Keratinocyte (primary cell): ENCODE measurements around the gene CLEC16A. TPM values are rescaled to one million over a fixed set of nuclear protein-coding genes. Genes with fewer than 3 reads are reported as not detected.

ENCODE experiments used
- DNase-seq: peaks from one replicate; pipeline ENCODE4 v3.0.0-alpha.2; 2011; ENCODE audit warnings: low read depth, missing footprints, low spot score
- FAIRE-seq: peaks from 2 replicates; lab custom pipeline; 2011; peaks lifted over from hg19 to GRCh38; lab: Jason Lieb, UNC
- H2AFZ ChIP-seq: 2 replicates; pipeline ENCODE4 v1.6.0; 2012; ENCODE audit warnings: low read length, control low read depth, inconsistent platforms; ENCODE audit not compliant: control insufficient read depth
- H3K27ac ChIP-seq: 2 replicates; pipeline ENCODE4 v1.5.1; 2011; ENCODE audit warnings: low read length; ENCODE audit not compliant: control insufficient read depth, insufficient read depth
- H3K27me3 ChIP-seq: 3 replicates; pipeline ENCODE4 v1.6.0; 2011; ENCODE audit warnings: low read length; ENCODE audit not compliant: control insufficient read depth, insufficient read depth; ENCODE audit errors: extremely low read depth
- H3K36me3 ChIP-seq, 2 experiments: 2 replicates in 1 of 2; 3 replicates in 1 of 2; pipeline ENCODE4 v1.5.1; 2011; ENCODE audit warnings: low read length in 2 of 2, mild to moderate bottlenecking in 1 of 2; ENCODE audit not compliant: control insufficient read depth in 2 of 2, insufficient read depth in 2 of 2; ENCODE audit errors: extremely low read depth in 1 of 2
- H3K4me1 ChIP-seq: 3 replicates; pipeline ENCODE4 v1.5.1; 2011; ENCODE audit warnings: low read length; ENCODE audit not compliant: control insufficient read depth, insufficient read depth; ENCODE audit errors: extremely low read depth
- H3K4me2 ChIP-seq: 3 replicates; pipeline ENCODE4 v1.6.0; 2011; ENCODE audit warnings: low read depth, low read length; ENCODE audit not compliant: control insufficient read depth, insufficient read depth; ENCODE audit errors: extremely low read depth
- H3K4me3 ChIP-seq, 3 experiments: fragments of 200-600 bp in 1 of 3; sonication (generic) in 1 of 3; 2 replicates in 2 of 3; 3 replicates in 1 of 3; pipeline ENCODE4 v1.5.1; 2011 to 2016; ENCODE audit warnings: low read length in 3 of 3, mild to moderate bottlenecking in 3 of 3, control low read depth in 2 of 3, inconsistent platforms in 1 of 3, low read depth in 1 of 3, mixed read lengths in 1 of 3, mixed run types in 1 of 3, moderate library complexity in 1 of 3; ENCODE audit not compliant: control insufficient read depth in 2 of 3, insufficient read depth in 2 of 3; ENCODE audit errors: extremely low read depth in 1 of 3
- H3K79me2 ChIP-seq: 2 replicates; pipeline ENCODE4 v1.6.0; 2012; ENCODE audit warnings: low read length; ENCODE audit not compliant: control insufficient read depth, insufficient read depth
- H3K9ac ChIP-seq: 3 replicates; pipeline ENCODE4 v1.6.0; 2011; ENCODE audit warnings: low read length; ENCODE audit not compliant: control insufficient read depth, insufficient read depth; ENCODE audit errors: extremely low read depth
- H3K9me1 ChIP-seq: 3 replicates; pipeline ENCODE4 v1.6.0; 2011; ENCODE audit warnings: low read length; ENCODE audit not compliant: control insufficient read depth, insufficient read depth; ENCODE audit errors: extremely low read depth
- H3K9me3 ChIP-seq: 2 replicates; pipeline ENCODE4 v1.5.1; 2012; ENCODE audit warnings: low read depth, low read length; ENCODE audit not compliant: control insufficient read depth
- H4K20me1 ChIP-seq: 3 replicates; pipeline ENCODE4 v1.6.0; 2011; ENCODE audit warnings: low read length; ENCODE audit not compliant: control insufficient read depth, insufficient read depth; ENCODE audit errors: extremely low read depth
- CTCF ChIP-seq, 3 experiments: IDR thresholded peaks in 1 of 3; conservative IDR thresholded peaks in 1 of 3; optimal IDR thresholded peaks in 1 of 3; 2 replicates in 2 of 3; 3 replicates in 1 of 3; pipeline versions ENCODE3 to v1.5.1; 2011; ENCODE audit warnings: low read length in 3 of 3, mild to moderate bottlenecking in 3 of 3, moderate library complexity in 2 of 3, control low read depth in 1 of 3, inconsistent platforms in 1 of 3; ENCODE audit not compliant: insufficient read depth in 2 of 3; ENCODE audit errors: extremely low read depth in 1 of 3
- EZH2 ChIP-seq: IDR thresholded peaks from one replicate; pipeline ENCODE4 v1.6.1; 2012; ENCODE audit warnings: inconsistent platforms, mild to moderate bottlenecking, low read length, moderate library complexity
- dilution Hi-C: fragments of 300-500 bp; cut with MboI; formaldehyde crosslinking; loops from one replicate; pipeline ENCODE4 v1.7.0; 2020; ENCODE audit warnings: low sequenced_read_pairs; ENCODE audit not compliant: extremely low pct_ligation_motif_present
- polyA plus RNA-seq, 5 experiments: library from polyadenylated mRNA; depleted of rRNA in 3 of 5; stranded (reverse) in 3 of 5; stranded (forward) in 1 of 5; unstranded in 1 of 5; fragments of >200 nt; gene quantifications; 1 replicate in 1 of 5; 2 replicates in 3 of 5; 3 replicates in 1 of 5; pipeline versions ENCODE4 v1.2.1 to v1.2.3, GENCODE V29; 2011 to 2012; ENCODE audit warnings: missing spikeins in 2 of 5, low read depth in 1 of 5, low replicate concordance in 1 of 5

CLEC16A gene
- polyA plus RNA-seq, 1 donor (not counting 4 experiments of a cell fraction or from before 2014, with no cell fraction given): 9.5 TPM

DNA sequence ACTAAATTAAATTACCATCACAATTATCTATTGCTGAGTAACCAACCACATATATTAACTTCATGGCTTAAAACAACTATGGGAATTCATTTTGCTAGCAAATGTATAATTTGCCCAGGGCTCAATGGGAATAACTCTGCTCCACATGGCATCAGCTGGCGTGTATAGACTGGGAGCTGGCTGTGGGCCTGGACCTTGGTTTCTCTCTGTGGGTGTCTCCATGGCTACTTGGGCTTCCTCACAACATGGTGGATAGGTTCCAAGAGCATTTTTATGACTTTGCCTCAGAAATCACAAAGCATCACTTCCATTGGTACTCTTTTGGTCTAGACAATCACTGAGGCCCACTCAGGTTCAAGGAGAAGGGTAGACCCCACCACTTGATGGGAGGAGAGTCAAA is 166.8 kb downstream of the CLEC16A start:
- no peaks in the 10 kb centered on the region for H3K79me2 ChIP-seq
- no peaks in the 10 kb centered on the region for H4K20me1 ChIP-seq
- no peak overlapping the region for H3K9ac ChIP-seq
- no peaks in the 10 kb centered on the region for H3K27me3 ChIP-seq
- H3K4me3 ChIP-seq: no peak overlapping the region
- H3K4me2 ChIP-seq: no peak overlapping the region
- TF ChIP-seq EZH2 (no peak), CTCF (optimal IDR thresholded peaks at IDR 0.05 in 1 of 3, IDR thresholded peaks at IDR 0.05 in 1 of 3, conservative IDR thresholded peaks at IDR 0.05 in 1 of 3; ENCODE audit: extremely low read depth in 1 of 3, insufficient read depth in 2 of 3, low read length in 3 of 3) (no peak)
- DNase-seq: no peak
- H3K9me3 ChIP-seq: no peaks in the 10 kb centered on the region
- peaks cover 12% of the 10 kb centered on the region for H3K4me1 ChIP-seq
- no peak overlapping the region for H3K27ac ChIP-seq
- H2AFZ ChIP-seq: no peak overlapping the region
- H3K36me3 ChIP-seq: no peaks in the 10 kb centered on the region
- dilution Hi-C loops: no loop called here
- no peak for FAIRE-seq
- H3K9me1 ChIP-seq: no peaks in the 10 kb centered on the region

- Histone ChIP-seq H3K36me3 (peaks cover 0 to 2% of the 10 kb centered on the region in 2 experiments), H3K27me3 (no peaks in the 10 kb centered on the region), H3K9me1 (no peaks in the 10 kb centered on the region), H2AFZ (no peak overlapping the region), H3K4me1 (peaks cover 12% of the 10 kb centered on the region), H3K27ac (no peak overlapping the region), H3K4me2 (no peak overlapping the region), H3K4me3 (no peak overlapping the region), H3K79me2 (no peaks in the 10 kb centered on the region), H4K20me1 (no peaks in the 10 kb centered on the region), H3K9me3 (no peaks in the 10 kb centered on the region), H3K9ac (no peak overlapping the region)
- dilution Hi-C loops: no loop called here
- DNase-seq: no peak
- TF ChIP-seq CTCF (optimal IDR thresholded peaks at IDR 0.05 in 1 of 3, IDR thresholded peaks at IDR 0.05 in 1 of 3, conservative IDR thresholded peaks at IDR 0.05 in 1 of 3; ENCODE audit: extremely low read depth in 1 of 3, insufficient read depth in 2 of 3, low read length in 3 of 3) (no peak), EZH2 (no peak)
- FAIRE-seq: no peak
Measured at GRCh38 chr16:11111856-11112634, 167.7 kb downstream of the CLEC16A start.
